Measurements from ENCODE around the gene TMEM88. TPM values are rescaled to one million over a fixed set of nuclear protein-coding genes. Genes with fewer than 3 reads are reported as not detected.

The TMEM88 gene
- total and polyA plus RNA-seq, 2 of the 4 experiments (the other 2 are of a cell fraction): 2.1 TPM; not detected in 1

- peak; percentile 93 for TF ChIP-seq USF2 (IDR thresholded peaks at IDR 0.05; ENCODE audit: low read depth, low read length)
- peak; percentile 53 for TF ChIP-seq RCOR1 (IDR thresholded peaks at IDR 0.05; ENCODE audit: insufficient replicate concordance, low read length)
- no peak for TF ChIP-seq NFE2L2 (IDR thresholded peaks at IDR 0.05; ENCODE audit: low read depth, low read length)
These were observed 18.1 kb upstream of the TMEM88 start (continued) for GRCh38 chr17:7836596-7837407.

All from IMR-90 (cell line).